NCI-H82 treated with DMSO at 0.1 percent for 48 hours (cell line): ENCODE data around the gene TFEC.
A peak's percentile ranks its signal among the peaks of the same experiment; 100 is the strongest.
"Not testable (repeated sequence)": the region's sequence is repeated elsewhere in the genome, so short reads cannot be mapped to it uniquely, and the experiment has no call there.

Experiments used
- DNase-seq: peaks from one replicate; lab custom pipeline; 2025; ENCODE audit not compliant: unreplicated experiment; lab: John Stamatoyannopoulos, UW

The TFEC gene

DNA sequence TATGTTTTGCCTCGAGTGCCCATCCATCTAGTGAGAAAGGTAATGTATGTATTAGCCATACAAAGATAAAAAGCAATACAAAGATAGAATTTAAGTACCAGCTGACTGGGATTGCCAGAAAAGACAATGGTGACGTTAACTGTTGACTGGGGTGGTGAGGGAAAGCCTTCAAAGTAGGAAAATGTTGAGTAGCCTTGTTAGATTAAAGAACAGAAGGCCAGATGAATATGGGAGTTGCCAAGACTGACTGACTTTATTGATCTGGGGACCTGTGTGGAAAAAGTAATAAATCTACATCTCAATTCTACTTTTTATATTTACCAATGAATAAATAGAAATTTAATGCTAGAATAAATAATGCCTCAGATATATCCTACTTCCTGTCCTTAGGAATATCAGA lies 97.7 kb downstream of the TFEC start:
- DNase-seq, result no peak

GRCh38 chr7:115930184-115930583 lies 100.4 kb downstream of the TFEC start:
- not testable (repeated sequence) for DNase-seq

DNA sequence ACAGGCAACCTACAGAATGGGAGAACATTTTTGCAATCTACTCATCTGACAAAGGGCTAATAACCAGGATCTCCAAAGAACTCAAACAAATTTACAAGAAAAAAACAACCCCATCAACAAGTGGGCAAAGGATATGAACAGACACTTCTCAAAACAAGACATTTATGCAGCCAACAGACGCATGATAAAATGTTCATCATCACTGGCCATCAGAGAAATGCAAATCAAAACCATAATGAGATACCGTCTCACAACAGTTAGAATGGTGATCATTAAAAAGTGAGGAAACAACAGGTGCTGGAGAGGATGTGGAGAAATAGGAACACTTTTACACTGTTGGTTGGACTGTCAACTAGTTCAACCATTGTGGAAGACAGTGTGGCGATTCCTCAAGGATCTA lies 100.8 kb downstream of the TFEC start:
- not testable (repeated sequence) for DNase-seq

DNA sequence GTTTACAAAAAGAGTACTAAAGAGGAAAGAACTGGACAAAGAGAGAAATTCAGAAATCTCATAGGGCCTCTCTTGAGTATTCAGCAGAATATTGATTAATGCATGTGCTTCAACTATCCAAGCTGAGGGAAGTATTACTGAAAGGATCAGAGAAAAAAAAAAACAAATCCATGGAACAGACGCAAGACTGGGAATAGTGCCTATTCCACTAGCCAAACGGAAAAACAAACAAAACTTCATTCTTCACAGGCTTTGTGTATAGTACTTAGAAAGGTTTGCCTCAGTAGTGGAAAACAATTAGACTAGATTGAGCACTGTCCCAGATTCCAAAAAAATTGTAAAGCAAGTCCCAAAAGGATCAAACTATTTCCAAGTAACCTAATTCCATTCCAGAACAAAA lies 106.2 kb downstream of the TFEC start:
- DNase-seq, result no peak

- DNase-seq, result no peak
These were observed 110.2 kb downstream of the TFEC start for GRCh38 chr7:115920367-115920766.

- DNase-seq, result no peak
These were observed 115.6 kb downstream of the TFEC start for GRCh38 chr7:115914951-115915350.

DNA sequence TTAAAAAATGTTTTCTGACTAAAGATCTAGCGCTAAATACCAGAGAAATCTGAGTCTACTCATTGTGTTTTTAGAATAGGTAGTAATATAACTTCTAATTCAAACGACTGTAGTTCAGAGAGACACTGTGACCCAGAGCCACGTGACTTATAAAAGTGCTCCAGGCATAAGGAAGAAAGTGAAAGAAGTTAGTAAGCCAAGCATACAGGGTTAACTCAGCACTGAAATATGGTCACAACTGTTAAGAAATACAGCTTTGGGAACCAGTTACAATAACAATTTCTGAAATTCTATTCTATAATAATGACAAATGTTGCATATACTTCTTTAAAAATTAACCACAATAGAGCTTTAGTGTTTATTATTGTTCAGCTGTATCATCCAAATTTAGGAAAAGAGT lies 119.1 kb downstream of the TFEC start:
- DNase-seq, result no peak

- peak; percentile 19 for DNase-seq
These were observed 119.9 kb downstream of the TFEC start for GRCh38 chr7:115910541-115911164.

- DNase-seq, result no peak
These were observed 123.8 kb downstream of the TFEC start for GRCh38 chr7:115906731-115907130.

DNA sequence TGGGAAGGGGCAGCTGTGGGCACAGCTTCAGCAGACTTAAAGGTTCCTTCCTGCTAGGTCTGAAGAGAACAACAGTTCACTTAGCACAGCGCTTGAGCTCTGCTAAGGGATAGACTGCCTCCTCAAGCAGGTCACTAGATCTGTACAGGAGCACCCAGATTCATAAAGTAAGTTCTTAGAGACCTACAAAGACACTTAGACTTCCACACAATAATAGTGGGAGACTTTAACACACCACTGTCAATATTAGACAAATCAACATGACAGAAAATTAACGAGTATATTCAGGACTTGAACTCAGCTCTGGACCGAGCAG lies 140.9 kb downstream of the TFEC start:
- DNase-seq, result no peak

DNA sequence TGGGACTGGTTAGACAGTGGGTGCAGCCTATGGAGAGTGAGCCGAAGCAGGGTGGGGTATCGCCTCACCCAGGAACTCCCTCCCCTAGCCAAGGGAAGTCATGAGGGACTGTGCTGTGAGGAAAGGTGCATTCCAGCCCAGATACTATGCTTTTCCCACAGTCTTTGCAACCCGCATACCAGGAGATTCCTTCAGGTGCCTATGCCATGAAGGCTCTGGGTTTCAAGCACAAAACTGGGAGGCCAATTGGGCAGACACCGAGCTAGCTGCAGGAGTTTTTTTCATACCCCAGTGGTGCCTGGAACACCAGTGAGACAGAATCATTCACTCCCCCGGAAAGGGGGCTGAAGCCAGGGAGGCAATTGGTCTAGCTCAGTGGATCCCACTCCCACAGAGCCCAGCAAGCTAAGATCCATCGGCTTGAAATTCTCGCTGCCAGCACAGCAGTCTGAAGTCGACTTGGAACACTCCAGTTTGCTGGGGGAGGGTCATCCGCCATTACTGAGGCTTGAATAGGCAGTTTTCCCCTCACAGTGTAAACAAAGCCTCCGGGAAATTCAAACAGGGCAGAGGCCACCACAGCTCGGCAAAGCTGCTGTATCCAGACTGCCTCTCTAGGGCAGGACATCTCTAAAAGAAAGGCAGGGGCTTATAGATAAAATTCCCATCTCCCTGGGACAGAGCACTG lies 141.4 kb downstream of the TFEC start:
- no peak for DNase-seq

DNA sequence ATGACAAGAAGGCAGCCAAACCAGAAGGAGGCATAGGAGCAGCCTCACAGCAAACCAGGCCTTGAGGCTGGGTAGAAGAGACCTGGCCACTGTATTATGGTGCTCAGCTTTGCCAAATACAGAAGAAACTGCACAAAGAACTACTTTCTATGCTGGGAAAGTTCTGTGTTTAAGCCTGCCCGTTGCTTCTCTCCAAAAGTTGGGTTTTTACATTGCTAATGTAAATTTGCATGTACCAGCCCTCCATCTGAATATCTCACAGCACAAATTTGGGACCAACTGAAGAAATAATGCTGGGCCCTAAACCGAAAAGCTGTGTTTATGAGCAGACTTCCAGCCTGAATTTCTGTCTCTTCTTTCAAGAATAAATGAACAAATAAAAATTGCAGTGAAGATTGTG lies 145.0 kb downstream of the TFEC start:
- DNase-seq, result no peak
